NOMO-1 treated with DMSO at 0.1 percent for 48 hours (cell line): ENCODE results near the gene FCSK.

Experiments used
- DNase-seq: peaks from one replicate; lab custom pipeline; 2025; ENCODE audit not compliant: unreplicated experiment; lab: John Stamatoyannopoulos, UW

Gene FCSK

GRCh38 chr16:70476272-70477020, 22.1 kb downstream of the FCSK start:
- peak; percentile 91 for DNase-seq

- DNase-seq, result no peak
Measured at GRCh38 chr16:70478169-70478568, 23.8 kb downstream of the FCSK start.

DNA sequence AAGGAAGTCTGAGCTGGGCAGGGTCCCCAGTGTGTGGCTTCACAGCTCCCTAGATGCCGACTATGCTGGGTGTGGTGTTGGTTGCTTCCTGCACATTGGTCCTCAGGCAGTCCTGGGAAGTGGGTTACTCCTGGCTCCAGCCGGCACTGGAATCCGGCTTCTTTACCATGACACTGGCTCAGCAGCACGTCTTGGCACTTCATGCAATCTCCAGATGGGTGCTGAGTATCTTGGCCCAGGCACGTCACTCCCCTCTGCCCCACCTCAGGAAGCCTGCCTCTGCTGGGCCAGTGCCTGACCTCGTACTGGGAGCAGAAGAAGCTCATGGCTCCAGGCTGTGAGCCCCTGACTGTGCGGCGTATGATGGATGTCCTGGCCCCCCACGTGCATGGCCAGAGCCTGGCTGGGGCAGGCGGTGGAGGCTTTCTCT, 24.5 kb downstream of the FCSK start:
- DNase-seq, result no peak

DNA sequence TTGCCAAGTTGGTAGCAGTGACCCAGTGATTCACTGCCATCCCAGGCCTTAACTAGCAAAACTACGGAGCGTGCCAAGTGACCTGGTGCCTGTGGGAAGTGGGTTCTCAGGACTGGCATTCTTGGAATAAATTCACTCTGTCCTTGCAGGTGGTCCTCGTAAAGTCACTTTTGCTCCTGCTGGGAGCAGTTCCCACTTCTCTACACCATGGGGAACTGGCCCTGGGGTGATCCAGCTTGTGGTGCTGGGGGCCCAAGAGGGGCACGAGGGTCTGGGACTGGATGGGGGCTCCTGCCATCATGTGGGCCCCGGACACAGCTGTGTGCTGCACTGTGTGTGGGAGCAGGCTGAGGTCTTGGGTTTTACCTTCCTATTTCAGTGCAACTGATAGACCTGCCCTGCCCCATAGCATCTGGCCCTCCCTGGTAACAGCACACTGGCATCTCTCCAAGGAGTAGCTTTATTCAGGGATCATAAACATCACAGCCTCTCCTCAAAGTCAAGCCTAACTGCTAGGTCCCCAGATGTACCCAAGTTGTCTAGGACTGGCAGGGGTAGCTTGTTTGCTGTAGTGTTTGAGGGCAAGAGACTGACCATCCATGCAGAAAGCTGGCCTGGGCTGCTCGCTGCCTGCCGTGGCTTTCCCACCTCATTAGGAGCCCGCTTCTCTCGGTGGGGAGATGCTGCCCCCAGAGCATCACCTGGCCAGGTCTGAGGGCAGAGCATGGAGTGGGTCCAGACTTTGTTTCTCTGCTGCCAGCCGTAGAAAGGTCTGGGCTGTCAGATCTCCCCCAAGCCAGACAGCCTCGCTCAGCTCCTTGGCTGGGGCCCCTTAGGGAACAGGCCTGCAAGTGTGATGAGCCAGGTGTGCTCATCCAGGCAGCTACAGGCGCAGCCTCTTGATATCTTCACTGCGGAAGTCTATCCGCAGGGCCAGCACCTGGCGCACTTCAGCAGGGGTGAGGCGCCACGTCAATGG, 26.0 kb downstream of the FCSK start:
- no peak for DNase-seq

- no peak for DNase-seq
Measured at GRCh38 chr16:70481929-70482536, 27.6 kb downstream of the FCSK start.

DNA sequence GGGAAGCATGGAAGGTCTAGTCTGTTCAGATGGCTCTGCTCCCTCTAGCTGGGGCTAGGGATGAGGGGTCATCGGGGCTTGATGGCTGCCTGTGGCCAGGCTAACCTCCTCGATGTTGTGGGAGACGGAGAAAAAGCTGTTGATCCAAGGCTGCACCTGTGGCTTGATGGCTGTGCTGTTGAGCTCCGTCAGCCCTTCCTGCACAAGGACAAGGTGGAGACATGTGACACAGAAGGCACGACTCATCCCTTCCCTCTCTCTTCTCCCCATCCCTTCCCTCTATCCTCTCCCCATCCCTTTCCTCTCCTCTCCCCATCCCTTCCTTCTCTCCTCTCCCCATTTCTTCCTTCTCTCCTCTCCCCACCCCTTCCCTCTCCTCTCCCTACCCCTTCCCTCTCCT, 28.2 kb downstream of the FCSK start:
- no peak for DNase-seq

DNA sequence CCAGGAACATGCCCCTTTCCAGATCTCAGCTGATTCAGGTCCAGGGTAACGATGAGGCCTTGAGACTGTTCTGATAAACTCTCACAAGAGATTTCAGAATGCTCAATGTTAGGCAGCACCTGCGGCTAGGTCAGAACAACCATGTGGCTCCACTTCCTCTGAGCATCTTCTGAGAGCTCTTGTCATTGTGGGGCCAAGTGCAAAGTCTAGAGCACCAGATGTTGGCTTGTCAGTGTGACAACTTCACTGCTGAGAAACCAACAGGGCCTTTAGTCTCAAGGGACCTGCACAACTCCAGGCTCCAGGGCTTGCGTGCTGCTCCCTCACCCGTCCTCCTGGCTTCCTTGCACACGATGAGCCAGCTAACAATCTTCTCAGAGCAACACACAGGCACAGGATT, 29.0 kb downstream of the FCSK start:
- DNase-seq, result no peak

DNA sequence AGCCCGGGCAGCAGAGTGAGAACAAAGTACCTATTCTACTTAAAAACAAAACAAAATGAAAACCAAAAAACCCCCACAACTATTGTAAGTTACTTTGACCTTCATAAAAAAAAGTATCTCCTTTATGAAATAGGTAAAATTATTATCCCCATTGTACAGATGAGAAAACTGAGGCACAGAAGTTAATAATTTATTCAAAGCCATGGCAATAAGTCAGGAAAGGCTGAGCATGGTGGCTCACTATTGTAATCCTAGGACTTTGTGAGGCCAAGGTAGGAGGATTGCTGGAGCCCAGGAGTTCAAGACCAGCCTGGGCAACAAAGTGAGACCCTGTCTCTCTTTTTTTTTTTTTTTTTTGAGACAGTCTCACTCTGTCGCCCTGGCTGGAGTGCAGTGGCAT, 30.5 kb downstream of the FCSK start:
- DNase-seq, result no peak

GRCh38 chr16:70490261-70490660, 35.9 kb downstream of the FCSK start:
- no peak for DNase-seq

- no peak for DNase-seq
Measured at GRCh38 chr16:70493802-70494201, 39.4 kb downstream of the FCSK start.

DNA sequence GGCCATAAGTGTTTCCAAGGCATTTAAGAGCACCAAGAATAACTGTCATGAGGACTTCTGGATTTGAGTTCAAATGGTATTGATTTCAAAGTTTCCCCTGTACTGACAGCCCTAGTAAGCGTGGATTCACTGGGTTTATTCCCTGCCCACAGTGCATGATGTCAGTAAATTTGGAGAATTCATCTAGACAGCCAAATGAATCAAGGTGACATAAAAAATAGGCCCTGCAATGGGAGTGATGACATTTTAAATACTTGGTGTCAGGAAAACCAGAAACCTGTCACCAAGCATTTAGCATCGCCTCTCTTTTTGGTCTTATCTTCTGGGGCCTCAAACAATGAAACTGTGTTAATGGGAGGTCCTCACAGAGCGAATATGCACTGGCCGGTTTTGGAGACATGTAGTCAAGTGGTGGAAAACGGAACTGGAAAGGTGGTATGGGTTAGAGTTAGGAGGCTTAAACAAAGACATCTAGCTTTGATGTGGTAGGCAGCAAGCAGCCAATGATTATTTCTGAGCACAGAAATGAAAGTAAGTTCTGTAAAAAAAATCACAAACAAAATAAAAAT, 39.9 kb downstream of the FCSK start:
- no peak for DNase-seq

DNA sequence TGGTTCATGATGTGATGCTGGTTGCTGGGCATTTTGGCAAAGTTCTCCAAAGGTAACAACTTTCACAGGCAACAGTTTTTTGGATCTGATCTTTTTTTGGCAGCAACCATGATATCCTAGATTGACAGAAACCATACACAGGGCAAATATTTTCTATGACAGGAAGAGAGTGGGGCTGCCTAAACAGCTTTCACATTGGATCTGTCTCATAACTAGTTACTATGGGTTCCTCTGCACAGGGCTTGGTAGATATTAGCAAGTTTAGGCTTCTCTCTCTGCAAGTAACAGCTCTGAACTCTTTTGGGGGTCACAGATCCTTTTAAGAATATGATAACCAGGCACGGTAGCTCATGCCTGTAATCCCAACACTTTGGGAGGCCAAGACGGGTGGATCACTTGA, 40.4 kb downstream of the FCSK start:
- no peak for DNase-seq

- DNase-seq, result no peak
Measured at GRCh38 chr16:70495425-70496182, 41.2 kb downstream of the FCSK start.

DNA sequence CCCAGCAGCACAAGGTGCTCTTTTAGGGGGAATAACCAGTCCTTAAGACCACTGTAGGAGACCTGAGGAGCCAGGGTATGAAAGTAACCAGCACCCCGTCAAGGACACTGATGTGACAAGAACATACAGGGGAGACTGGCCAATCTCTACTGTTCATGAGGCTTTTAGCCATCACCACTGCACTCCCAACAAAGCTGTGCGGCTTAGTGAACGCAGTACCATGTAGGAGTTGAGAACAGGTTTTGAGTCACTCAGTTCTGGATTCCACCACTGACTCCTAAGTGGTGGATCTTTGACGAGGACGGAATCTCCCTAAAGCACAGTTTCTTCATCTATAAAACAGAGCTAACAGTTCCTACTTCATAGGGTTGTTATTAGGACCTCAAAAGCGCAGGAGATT, 42.1 kb downstream of the FCSK start:
- no peak for DNase-seq

GRCh38 chr16:70508752-70509151, 54.4 kb downstream of the FCSK start:
- DNase-seq, result peak; percentile 63

DNA sequence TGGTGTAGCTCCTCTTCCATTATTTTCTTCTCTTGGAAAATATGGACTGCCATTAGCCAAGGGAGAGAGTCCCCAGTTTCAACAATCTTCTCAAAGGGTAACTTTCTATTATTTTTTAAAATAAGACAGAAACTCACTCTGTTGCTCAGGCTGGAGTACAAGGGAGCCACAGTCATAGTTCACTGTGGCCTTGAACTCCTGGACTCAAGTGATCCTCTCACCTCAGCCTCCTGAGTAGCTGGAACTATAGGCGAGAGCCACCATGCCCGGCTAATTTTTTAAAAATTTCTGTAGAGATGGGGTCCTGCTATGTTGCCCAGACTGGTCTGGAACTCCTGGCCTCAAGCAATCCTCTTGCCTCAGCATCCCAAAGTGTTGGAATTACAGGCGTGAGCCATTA, 55.8 kb downstream of the FCSK start:
- DNase-seq, result no peak

DNA sequence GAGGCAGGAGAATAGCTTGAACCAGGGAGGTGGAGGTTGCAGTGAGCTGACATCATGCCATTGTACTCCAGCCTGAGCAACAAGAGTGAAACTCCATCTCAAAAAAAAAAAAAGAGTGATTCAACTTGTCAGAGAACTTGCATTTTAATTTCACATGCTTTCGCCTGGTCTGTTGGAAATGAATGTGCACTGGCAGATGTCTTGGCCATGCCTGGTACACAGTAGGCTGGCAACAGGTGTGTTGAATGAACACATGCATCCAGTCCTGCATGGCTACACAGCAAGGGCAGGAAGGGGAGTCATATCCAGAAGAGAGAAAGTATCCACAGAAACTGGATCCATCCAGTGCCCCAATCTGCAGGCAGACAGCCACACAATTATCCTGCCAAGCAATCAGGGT, 57.4 kb downstream of the FCSK start:
- DNase-seq, result no peak

DNA sequence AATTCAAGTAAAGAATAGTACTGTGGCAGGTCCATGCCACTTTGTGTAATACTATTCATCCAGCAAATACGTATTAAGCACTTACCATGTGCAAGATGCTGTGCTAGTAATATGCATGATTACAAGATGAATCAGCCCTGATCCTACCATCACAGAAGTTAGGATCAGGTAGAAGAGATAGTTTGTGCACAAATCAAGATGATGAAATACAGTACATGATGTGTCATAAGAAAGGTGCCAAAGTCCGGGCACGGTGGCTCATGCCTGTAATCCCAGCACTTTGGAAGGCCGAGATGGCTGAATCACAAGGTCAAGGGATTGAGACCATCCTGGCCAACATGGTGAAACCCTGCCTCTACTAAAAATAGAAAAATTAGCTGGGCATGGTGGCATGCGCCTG, 58.1 kb downstream of the FCSK start:
- no peak for DNase-seq

DNA sequence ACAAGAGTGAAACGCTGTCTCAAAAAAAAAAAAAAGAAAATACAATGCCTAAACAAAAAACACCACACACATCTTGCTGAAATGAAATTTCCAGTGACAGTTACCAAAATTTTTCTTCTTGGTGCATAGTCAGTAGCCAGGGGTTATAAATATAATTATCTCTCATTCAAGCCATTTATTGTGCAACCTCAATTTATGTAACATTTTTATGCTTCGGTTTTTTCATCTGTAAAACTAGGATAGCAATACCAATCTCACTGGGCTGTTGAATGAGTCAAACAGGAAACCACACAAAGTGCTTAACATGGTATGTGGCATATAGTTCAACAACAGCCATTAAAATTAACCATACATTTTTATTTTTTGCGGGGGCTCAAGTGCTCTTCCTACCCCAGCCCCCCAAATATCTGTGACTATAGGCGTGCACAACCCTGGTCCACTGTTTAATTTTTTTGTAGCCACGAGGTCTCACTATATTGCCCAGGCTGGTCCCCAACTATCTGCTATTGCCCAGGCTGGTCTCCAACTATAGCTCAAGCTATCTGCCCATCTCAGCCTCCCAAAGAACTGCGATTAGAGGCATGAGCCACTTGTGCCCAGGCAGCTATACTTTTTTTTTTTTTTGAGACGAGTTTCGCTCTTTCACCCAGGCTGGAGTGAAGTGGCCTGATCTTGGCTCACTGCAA, 66.4 kb downstream of the FCSK start:
- DNase-seq, result peak; percentile 88
